Activated CD4-positive, alpha-beta T cell treated with anti-CD3 and anti-CD28 coated beads, Interleukin-2, amount 50 U/mL, for 16 hours (primary cell): ENCODE measurements around the gene NFATC1.

Experiments
- DNase-seq: peaks from one replicate; pipeline ENCODE4 v3.0.0-alpha.2; 2020

NFATC1 gene

GRCh38 chr18:79511671-79512301, 116.1 kb downstream of the NFATC1 start:
- no peak for DNase-seq

GRCh38 chr18:79512461-79513380, 117.0 kb downstream of the NFATC1 start:
- no peak for DNase-seq

GRCh38 chr18:79513381-79514081, 117.8 kb downstream of the NFATC1 start:
- no peak for DNase-seq

- no peak for DNase-seq
Measured at GRCh38 chr18:79515331-79515730, 119.6 kb downstream of the NFATC1 start.

- no peak for DNase-seq
Measured at GRCh38 chr18:79515944-79516351, 120.2 kb downstream of the NFATC1 start.

GRCh38 chr18:79516441-79516931, 120.8 kb downstream of the NFATC1 start:
- DNase-seq = no peak

- peak; percentile 65 for DNase-seq
Measured at GRCh38 chr18:79517341-79517740, 121.6 kb downstream of the NFATC1 start.

- DNase-seq = no peak
Measured at GRCh38 chr18:79518028-79518682, 122.4 kb downstream of the NFATC1 start.

GRCh38 chr18:79518683-79519128, 123.0 kb downstream of the NFATC1 start:
- no peak for DNase-seq

- peak; percentile 59 for DNase-seq
Measured at GRCh38 chr18:79519751-79520477, 124.2 kb downstream of the NFATC1 start.

GRCh38 chr18:79520478-79521390, 125.0 kb downstream of the NFATC1 start:
- no peak for DNase-seq

GRCh38 chr18:79521416-79522205, 125.9 kb downstream of the NFATC1 start:
- no peak for DNase-seq

GRCh38 chr18:79522451-79523205, 126.9 kb downstream of the NFATC1 start:
- peak; percentile 64 for DNase-seq

- DNase-seq = peak; percentile 63
Measured at GRCh38 chr18:79523206-79523735, 127.5 kb downstream of the NFATC1 start.

- peak; percentile 80 for DNase-seq
Measured at GRCh38 chr18:79523736-79524180, 128.0 kb downstream of the NFATC1 start.

GRCh38 chr18:79524181-79525078, 128.7 kb downstream of the NFATC1 start:
- peak; percentile 45 for DNase-seq

- no peak for DNase-seq
Measured at GRCh38 chr18:79525556-79526467, 130.1 kb downstream of the NFATC1 start.
